ENCODE measurements around the gene TBC1D9. TPM values are rescaled to one million over a fixed set of nuclear protein-coding genes. Genes with fewer than 3 reads are reported as not detected.
A peak's percentile ranks its signal among the peaks of the same experiment; 100 is the strongest.

Gene TBC1D9
- total RNA-seq, 2 donors from 2014 or later, result 22.3 to 29.0 TPM

GRCh38 chr4:140639066-140639465 is 117.1 kb downstream of the TBC1D9 start:
- H3K9me3 Mint-ChIP-seq, result no peaks in the 10 kb centered on the region
- H3K4me3 Mint-ChIP-seq, result no peak overlapping the region
- TF ChIP-seq, protein P1, sequence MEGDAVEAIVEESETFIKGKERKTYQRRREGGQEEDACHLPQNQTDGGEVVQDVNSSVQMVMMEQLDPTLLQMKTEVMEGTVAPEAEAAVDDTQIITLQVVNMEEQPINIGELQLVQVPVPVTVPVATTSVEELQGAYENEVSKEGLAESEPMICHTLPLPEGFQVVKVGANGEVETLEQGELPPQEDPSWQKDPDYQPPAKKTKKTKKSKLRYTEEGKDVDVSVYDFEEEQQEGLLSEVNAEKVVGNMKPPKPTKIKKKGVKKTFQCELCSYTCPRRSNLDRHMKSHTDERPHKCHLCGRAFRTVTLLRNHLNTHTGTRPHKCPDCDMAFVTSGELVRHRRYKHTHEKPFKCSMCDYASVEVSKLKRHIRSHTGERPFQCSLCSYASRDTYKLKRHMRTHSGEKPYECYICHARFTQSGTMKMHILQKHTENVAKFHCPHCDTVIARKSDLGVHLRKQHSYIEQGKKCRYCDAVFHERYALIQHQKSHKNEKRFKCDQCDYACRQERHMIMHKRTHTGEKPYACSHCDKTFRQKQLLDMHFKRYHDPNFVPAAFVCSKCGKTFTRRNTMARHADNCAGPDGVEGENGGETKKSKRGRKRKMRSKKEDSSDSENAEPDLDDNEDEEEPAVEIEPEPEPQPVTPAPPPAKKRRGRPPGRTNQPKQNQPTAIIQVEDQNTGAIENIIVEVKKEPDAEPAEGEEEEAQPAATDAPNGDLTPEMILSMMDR (conservative IDR thresholded peaks at IDR 0.05), result no peak
- H3K27me3 Mint-ChIP-seq (ENCODE audit: insufficient read depth), result no peaks in the 10 kb centered on the region
- Histone ChIP-seq H3K9me3 (ENCODE audit: control insufficient read depth, low read length) (peaks cover 16% of the 10 kb centered on the region), H3K9ac (ENCODE audit: extremely low read depth, low read length, poor library complexity, severe bottlenecking) (no peak overlapping the region), H3K27ac (ENCODE audit: low read depth, low read length) (no peak overlapping the region), H3K27me3 (ENCODE audit: control insufficient read depth, insufficient read depth, low read length, poor library complexity, severe bottlenecking) (no peaks in the 10 kb centered on the region), H3K4me3 (ENCODE audit: low read length) (peak overlapping the region; percentile 61), H3K4me1 (ENCODE audit: control insufficient read depth, insufficient read depth, low read length) (peaks cover 14% of the 10 kb centered on the region), H3K36me3 (ENCODE audit: control insufficient read depth, insufficient read depth, low read length) (peaks cover 34% of the 10 kb centered on the region)
- no peak for DNase-seq
- 84 to 93% methylated on average over 4 to 7 of the region's 7 CpGs for WGBS, 2 experiments (ENCODE audit: insufficient coverage in 1 of 2, insufficient read length in 1 of 2)
- H3K36me3 Mint-ChIP-seq (ENCODE audit: low read depth), result peaks cover 33% of the 10 kb centered on the region
- H3K4me1 Mint-ChIP-seq, result peaks cover 51% of the 10 kb centered on the region
- no peak overlapping the region for H3K27ac Mint-ChIP-seq

- no peak overlapping the region for H3K27ac ChIP-seq (ENCODE audit: low read depth, low read length)
- Mint-ChIP-seq H3K27ac (no peak overlapping the region), H3K27me3 (ENCODE audit: insufficient read depth) (no peaks in the 10 kb centered on the region), H3K9me3 (no peaks in the 10 kb centered on the region), H3K4me1 (peaks cover 51% of the 10 kb centered on the region), H3K4me3 (no peak overlapping the region), H3K36me3 (ENCODE audit: low read depth) (peaks cover 31% of the 10 kb centered on the region)
- peak; percentile 81 for DNase-seq
- peaks cover 16% of the 10 kb centered on the region for H3K9me3 ChIP-seq (ENCODE audit: control insufficient read depth, low read length)
- H3K36me3 ChIP-seq (ENCODE audit: control insufficient read depth, insufficient read depth, low read length), result peaks cover 42% of the 10 kb centered on the region
- H3K4me1 ChIP-seq (ENCODE audit: control insufficient read depth, insufficient read depth, low read length), result peaks cover 14% of the 10 kb centered on the region
- no peak overlapping the region for H3K4me3 ChIP-seq (ENCODE audit: low read length)
- WGBS, 2 experiments (ENCODE audit: insufficient coverage in 1 of 2, insufficient read length in 1 of 2), result 55 to 85% methylated on average over 2 to 6 of the region's 6 CpGs
- TF ChIP-seq, protein P1 (conservative IDR thresholded peaks at IDR 0.05), result peak; percentile 94
- no peaks in the 10 kb centered on the region for H3K27me3 ChIP-seq (ENCODE audit: control insufficient read depth, insufficient read depth, low read length, poor library complexity, severe bottlenecking)
- H3K9ac ChIP-seq (ENCODE audit: extremely low read depth, low read length, poor library complexity, severe bottlenecking), result no peak overlapping the region
These were observed 118.3 kb downstream of the TBC1D9 start for GRCh38 chr4:140637836-140638235.

DNA sequence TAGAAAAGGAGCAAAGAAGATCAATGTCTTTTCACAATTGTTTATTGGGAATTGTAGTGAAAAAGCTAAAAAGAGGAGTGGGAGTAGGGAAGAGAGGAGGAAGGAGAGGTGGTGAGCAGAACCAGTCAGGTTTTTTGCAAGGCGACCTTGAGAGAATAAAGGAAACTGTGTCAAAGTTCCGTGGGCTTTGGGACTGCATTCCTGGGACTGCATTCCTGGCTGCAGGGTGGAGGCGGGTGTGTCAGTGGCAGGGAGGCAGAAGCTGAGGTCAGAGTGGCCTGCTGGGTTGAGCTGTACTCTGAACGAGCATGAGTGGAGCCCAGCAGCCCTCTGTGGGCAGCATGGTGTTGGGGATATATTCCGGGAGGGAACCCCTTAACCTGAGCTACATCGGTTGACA is 120.6 kb downstream of the TBC1D9 start:
- no peaks in the 10 kb centered on the region for H3K27me3 Mint-ChIP-seq (ENCODE audit: insufficient read depth)
- peaks cover 34% of the 10 kb centered on the region for H3K36me3 Mint-ChIP-seq (ENCODE audit: low read depth)
- H3K4me1 Mint-ChIP-seq, result peaks cover 41% of the 10 kb centered on the region
- no peak overlapping the region for H3K9ac ChIP-seq (ENCODE audit: extremely low read depth, low read length, poor library complexity, severe bottlenecking)
- no peak overlapping the region for H3K4me3 ChIP-seq (ENCODE audit: low read length)
- H3K27ac Mint-ChIP-seq, result peak overlapping the region; percentile 67
- no peak overlapping the region for H3K27ac ChIP-seq (ENCODE audit: low read depth, low read length)
- peak; percentile 78 for DNase-seq
- peaks cover 8% of the 10 kb centered on the region for H3K4me1 ChIP-seq (ENCODE audit: control insufficient read depth, insufficient read depth, low read length)
- H3K27me3 ChIP-seq (ENCODE audit: control insufficient read depth, insufficient read depth, low read length, poor library complexity, severe bottlenecking), result no peaks in the 10 kb centered on the region
- H3K9me3 Mint-ChIP-seq, result no peaks in the 10 kb centered on the region
- peaks cover 16% of the 10 kb centered on the region for H3K9me3 ChIP-seq (ENCODE audit: control insufficient read depth, low read length)
- 63 to 77% methylated on average over 6 of the region's 6 CpGs for WGBS, 2 experiments (ENCODE audit: insufficient coverage in 1 of 2, insufficient read length in 1 of 2)
- no peak overlapping the region for H3K4me3 Mint-ChIP-seq
- peaks cover 47% of the 10 kb centered on the region for H3K36me3 ChIP-seq (ENCODE audit: control insufficient read depth, insufficient read depth, low read length)
- TF ChIP-seq, protein P1 (conservative IDR thresholded peaks at IDR 0.05), result no peak

All from endodermal cell (in vitro differentiated cells).